ENCODE results near the gene PRKCE.
"Not testable (repeated sequence)": the region's sequence is repeated elsewhere in the genome, so short reads cannot be mapped to it uniquely, and the experiment has no call there.

The PRKCE gene

DNA sequence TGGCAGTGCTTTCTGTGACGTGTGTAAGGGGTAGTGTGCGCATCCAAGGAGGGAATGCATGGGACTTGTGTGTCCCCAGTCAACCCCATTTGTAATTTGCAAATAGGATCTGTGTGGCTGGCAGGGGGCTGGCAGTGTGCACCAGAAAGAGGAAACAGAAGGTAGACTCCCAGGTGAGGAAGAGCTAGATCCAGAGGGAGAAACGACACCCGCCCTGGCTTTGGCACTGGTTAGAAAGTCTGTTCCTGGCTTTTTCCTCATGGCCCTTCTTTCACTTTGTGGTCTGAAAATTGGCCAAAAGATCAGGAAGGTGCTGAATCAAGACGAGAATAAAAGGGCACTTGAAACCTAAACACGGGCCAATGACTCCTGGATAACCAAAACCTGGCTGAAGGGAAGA lies 33.3 kb downstream of the PRKCE start:
- WGBS, 2 experiments (ENCODE audit: insufficient coverage in 2 of 2), result 93 to 99% methylated on average over 5 of the region's 6 CpGs
- Histone ChIP-seq H3K4me3 (ENCODE audit: extremely low read depth, insufficient read depth, low read length, poor library complexity, severe bottlenecking) (no peak overlapping the region), H3K36me3 (ENCODE audit: control insufficient read depth, insufficient read depth, low read length) (no peaks in the 10 kb centered on the region), H3K9me3 (ENCODE audit: control insufficient read depth, low read length) (no peaks in the 10 kb centered on the region), H3K4me1 (ENCODE audit: control insufficient read depth, insufficient read depth, low read length, poor library complexity, severe bottlenecking) (peaks cover 21% of the 10 kb centered on the region), H3K27ac (ENCODE audit: low read depth, low read length, severe bottlenecking) (no peak overlapping the region)

- H3K27ac ChIP-seq (ENCODE audit: low read depth, low read length, severe bottlenecking), result no peak overlapping the region
- H3K4me3 ChIP-seq (ENCODE audit: extremely low read depth, insufficient read depth, low read length, poor library complexity, severe bottlenecking), result no peak overlapping the region
- H3K4me1 ChIP-seq (ENCODE audit: control insufficient read depth, insufficient read depth, low read length, poor library complexity, severe bottlenecking), result peaks cover 19% of the 10 kb centered on the region
- H3K36me3 ChIP-seq (ENCODE audit: control insufficient read depth, insufficient read depth, low read length), result no peaks in the 10 kb centered on the region
- WGBS, 2 experiments (ENCODE audit: insufficient coverage in 2 of 2), result 79 to 100% methylated on average over 3 of the region's 3 CpGs
- no peaks in the 10 kb centered on the region for H3K9me3 ChIP-seq (ENCODE audit: control insufficient read depth, low read length)
These were observed 33.8 kb downstream of the PRKCE start for GRCh38 chr2:45685260-45685659.

DNA sequence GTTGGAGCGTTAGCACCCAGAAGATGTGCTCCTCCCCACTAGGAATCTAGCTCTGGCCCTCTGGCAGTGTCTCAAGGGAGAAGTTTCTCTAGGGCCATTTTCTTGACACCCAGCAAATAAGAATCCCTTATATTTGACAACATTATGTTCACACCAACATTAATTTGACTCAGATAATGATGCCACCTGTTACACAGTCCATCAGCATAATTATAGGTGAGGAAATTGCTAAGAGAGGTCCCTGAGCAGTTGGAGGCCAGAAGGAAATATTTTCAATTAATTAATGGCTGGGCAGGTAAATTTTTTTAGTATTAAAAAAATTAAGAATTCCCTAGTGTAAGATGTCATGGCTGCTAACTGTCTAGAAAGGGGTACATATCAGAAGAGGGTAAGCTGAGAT lies 36.5 kb downstream of the PRKCE start:
- H3K4me1 ChIP-seq (ENCODE audit: control insufficient read depth, insufficient read depth, low read length, poor library complexity, severe bottlenecking), result peaks cover 8% of the 10 kb centered on the region
- H3K27ac ChIP-seq (ENCODE audit: low read depth, low read length, severe bottlenecking), result no peak overlapping the region
- no peaks in the 10 kb centered on the region for H3K36me3 ChIP-seq (ENCODE audit: control insufficient read depth, insufficient read depth, low read length)
- 86% methylated on average over 1 of the region's 1 CpG; no CpG with 5 or more reads in 1 of the 2 experiments for WGBS, 2 experiments (ENCODE audit: insufficient coverage in 2 of 2)
- no peak overlapping the region for H3K4me3 ChIP-seq (ENCODE audit: extremely low read depth, insufficient read depth, low read length, poor library complexity, severe bottlenecking)
- no peaks in the 10 kb centered on the region for H3K9me3 ChIP-seq (ENCODE audit: control insufficient read depth, low read length)

DNA sequence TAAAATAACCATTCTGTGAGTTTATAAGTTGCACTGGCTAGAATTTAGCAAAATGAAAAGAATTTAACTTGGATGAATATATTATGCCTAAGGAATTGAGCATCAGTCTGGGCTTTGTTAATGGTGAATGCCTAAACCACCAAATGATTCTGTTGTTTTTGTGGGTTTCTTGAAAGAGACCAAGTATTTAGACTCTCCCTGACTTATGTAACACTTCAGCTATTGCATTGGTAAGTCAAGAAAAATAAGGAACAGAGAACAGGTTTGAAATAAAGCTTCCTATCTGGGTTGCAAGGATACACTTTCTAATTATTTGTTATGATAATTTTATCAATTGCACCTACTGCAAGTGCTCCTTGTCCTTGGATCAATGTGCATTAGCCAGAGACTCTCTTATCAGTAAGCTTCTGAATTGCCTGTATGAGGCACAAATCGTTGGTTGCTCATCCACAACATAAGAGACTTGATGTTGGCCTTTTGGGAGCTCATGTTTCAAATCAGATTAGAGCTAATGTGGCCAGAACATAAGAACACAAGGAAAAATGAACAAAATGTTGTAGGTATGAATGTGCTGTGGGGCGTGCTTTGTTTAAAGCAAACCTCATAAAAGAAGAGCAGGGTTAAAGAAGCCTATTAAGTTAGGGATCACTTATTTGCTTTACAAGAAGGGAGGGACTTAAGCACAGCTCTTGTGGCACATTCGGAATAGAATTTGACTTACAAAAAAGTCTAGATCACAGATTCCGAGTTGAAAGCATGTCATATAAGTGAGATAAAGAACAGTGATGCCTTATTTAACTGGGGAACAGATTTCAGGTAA lies 37.2 kb downstream of the PRKCE start:
- H3K4me1 ChIP-seq (ENCODE audit: control insufficient read depth, insufficient read depth, low read length, poor library complexity, severe bottlenecking), result peaks cover 8% of the 10 kb centered on the region
- 90 to 93% methylated on average over 3 to 4 of the region's 4 CpGs for WGBS, 2 experiments (ENCODE audit: insufficient coverage in 2 of 2)
- no peaks in the 10 kb centered on the region for H3K9me3 ChIP-seq (ENCODE audit: control insufficient read depth, low read length)
- H3K36me3 ChIP-seq (ENCODE audit: control insufficient read depth, insufficient read depth, low read length), result no peaks in the 10 kb centered on the region
- H3K27ac ChIP-seq (ENCODE audit: low read depth, low read length, severe bottlenecking), result no peak overlapping the region
- no peak overlapping the region for H3K4me3 ChIP-seq (ENCODE audit: extremely low read depth, insufficient read depth, low read length, poor library complexity, severe bottlenecking)

GRCh38 chr2:45690231-45690630 lies 38.8 kb downstream of the PRKCE start:
- Histone ChIP-seq H3K9me3 (ENCODE audit: control insufficient read depth, low read length) (no peaks in the 10 kb centered on the region), H3K27ac (ENCODE audit: low read depth, low read length, severe bottlenecking) (no peak overlapping the region), H3K36me3 (ENCODE audit: control insufficient read depth, insufficient read depth, low read length) (no peaks in the 10 kb centered on the region), H3K4me1 (ENCODE audit: control insufficient read depth, insufficient read depth, low read length, poor library complexity, severe bottlenecking) (peaks cover 11% of the 10 kb centered on the region), H3K4me3 (ENCODE audit: extremely low read depth, insufficient read depth, low read length, poor library complexity, severe bottlenecking) (no peak overlapping the region)
- WGBS, 2 experiments (ENCODE audit: insufficient coverage in 2 of 2), result 67 to 100% methylated on average over 1 of the region's 2 CpGs

DNA sequence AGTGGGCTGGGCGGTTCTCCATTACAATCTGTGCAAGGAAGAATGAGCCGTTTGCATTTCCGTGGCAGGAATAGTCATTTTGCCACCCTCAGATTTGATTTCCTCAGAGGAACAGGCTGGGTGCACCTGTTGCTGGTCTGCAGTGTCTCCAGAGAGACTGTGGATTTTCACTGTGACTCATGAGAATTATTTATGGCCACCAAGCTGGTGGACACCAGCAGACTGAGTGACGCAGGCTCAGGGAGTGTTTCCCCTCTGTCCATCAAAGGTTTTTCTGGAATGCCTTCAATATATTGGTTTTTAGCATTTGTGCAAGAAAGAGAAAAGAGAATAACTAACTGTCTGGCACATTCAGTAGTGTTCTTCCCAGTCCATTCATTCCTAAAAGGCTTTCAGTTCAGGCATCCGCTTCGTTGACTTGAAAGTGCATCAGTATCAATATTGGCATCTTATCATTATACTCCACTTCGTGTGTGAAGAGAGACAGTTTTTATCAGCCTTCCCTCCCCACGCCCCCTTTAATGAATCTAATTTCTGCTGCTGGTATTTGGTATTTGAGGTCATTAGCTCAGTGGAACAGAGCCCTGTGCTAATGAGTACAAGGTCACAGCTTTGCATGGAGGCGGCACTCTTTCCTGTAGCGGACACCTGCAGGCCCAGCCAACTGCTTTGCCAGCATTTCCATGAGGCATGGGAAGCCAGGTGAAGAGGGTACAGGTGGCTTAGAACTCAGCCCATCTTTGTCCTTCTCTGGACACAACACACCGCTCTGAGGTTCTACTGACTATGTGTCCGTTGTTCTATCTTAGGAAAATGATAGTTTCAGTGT lies 39.9 kb downstream of the PRKCE start:
- Histone ChIP-seq H3K4me1 (ENCODE audit: control insufficient read depth, insufficient read depth, low read length, poor library complexity, severe bottlenecking) (peaks cover 14% of the 10 kb centered on the region), H3K36me3 (ENCODE audit: control insufficient read depth, insufficient read depth, low read length) (no peaks in the 10 kb centered on the region), H3K4me3 (ENCODE audit: extremely low read depth, insufficient read depth, low read length, poor library complexity, severe bottlenecking) (no peak overlapping the region), H3K9me3 (ENCODE audit: control insufficient read depth, low read length) (no peaks in the 10 kb centered on the region), H3K27ac (ENCODE audit: low read depth, low read length, severe bottlenecking) (no peak overlapping the region)
- 90 to 93% methylated on average over 5 to 8 of the region's 12 CpGs for WGBS, 2 experiments (ENCODE audit: insufficient coverage in 2 of 2)

DNA sequence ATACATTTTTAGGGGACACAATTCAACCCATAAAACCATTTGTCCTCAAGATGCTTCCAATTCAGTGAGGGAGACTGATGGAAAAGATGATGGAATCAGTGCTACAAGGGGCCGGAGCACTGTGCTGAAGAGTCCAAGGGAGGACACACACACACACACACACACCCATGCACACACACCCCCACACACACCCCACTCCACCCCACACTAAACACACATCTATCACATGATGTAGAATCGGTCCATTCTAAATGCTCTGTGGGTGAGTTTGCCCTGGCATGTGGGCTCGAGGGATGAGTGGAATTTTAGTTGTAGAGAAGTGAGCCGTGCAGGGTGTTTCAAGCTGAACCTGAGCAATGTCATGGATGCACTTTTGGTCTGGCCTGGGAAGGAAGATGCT lies 41.1 kb downstream of the PRKCE start:
- WGBS, 2 experiments (ENCODE audit: insufficient coverage in 2 of 2), result 92 to 100% methylated on average over 2 to 3 of the region's 4 CpGs
- no peak overlapping the region for H3K27ac ChIP-seq (ENCODE audit: low read depth, low read length, severe bottlenecking)
- no peaks in the 10 kb centered on the region for H3K9me3 ChIP-seq (ENCODE audit: control insufficient read depth, low read length)
- H3K4me1 ChIP-seq (ENCODE audit: control insufficient read depth, insufficient read depth, low read length, poor library complexity, severe bottlenecking), result peaks cover 25% of the 10 kb centered on the region
- no peaks in the 10 kb centered on the region for H3K36me3 ChIP-seq (ENCODE audit: control insufficient read depth, insufficient read depth, low read length)
- H3K4me3 ChIP-seq (ENCODE audit: extremely low read depth, insufficient read depth, low read length, poor library complexity, severe bottlenecking), result no peak overlapping the region

DNA sequence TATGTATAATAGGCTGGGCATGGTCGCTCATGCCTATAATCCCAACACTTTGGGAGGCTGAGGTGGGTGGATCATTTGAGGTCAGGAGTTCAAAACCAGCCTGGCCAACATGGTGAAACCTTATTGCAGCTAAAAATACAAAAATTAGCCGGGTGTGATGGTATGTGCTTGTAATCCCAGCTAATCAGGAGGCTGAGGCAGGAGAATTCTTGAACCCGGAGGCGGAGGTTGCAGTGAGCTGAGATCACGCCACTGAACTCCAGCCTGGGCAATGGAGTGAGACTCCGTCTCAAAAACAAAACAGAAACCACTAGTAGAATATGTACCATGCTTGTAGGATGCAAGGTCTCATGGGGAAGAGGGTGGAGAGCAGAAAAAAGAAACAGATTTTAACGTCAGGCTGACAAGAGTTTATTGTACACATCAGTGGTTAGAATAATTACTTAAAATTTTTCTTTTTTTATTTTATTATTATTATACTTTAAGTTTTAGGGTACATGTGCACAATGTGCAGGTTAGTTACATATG lies 44.1 kb downstream of the PRKCE start:
- not testable (repeated sequence) for H3K27ac ChIP-seq (ENCODE audit: low read depth, low read length, severe bottlenecking); H3K36me3 ChIP-seq (ENCODE audit: control insufficient read depth, insufficient read depth, low read length); H3K9me3 ChIP-seq (ENCODE audit: control insufficient read depth, low read length); H3K4me3 ChIP-seq (ENCODE audit: extremely low read depth, insufficient read depth, low read length, poor library complexity, severe bottlenecking)
- peaks cover 48% of the 10 kb centered on the region for H3K4me1 ChIP-seq (ENCODE audit: control insufficient read depth, insufficient read depth, low read length, poor library complexity, severe bottlenecking)
- WGBS, 2 experiments (ENCODE audit: insufficient coverage in 2 of 2), result 95 to 100% methylated on average over 1 to 3 of the region's 7 CpGs

- no peak overlapping the region for H3K27ac ChIP-seq (ENCODE audit: low read depth, low read length, severe bottlenecking)
- H3K4me1 ChIP-seq (ENCODE audit: control insufficient read depth, insufficient read depth, low read length, poor library complexity, severe bottlenecking), result peaks cover 46% of the 10 kb centered on the region
- 83 to 100% methylated on average over 1 of the region's 1 CpG for WGBS, 2 experiments (ENCODE audit: insufficient coverage in 2 of 2)
- peaks cover under 1% of the 10 kb centered on the region for H3K36me3 ChIP-seq (ENCODE audit: control insufficient read depth, insufficient read depth, low read length)
- H3K4me3 ChIP-seq (ENCODE audit: extremely low read depth, insufficient read depth, low read length, poor library complexity, severe bottlenecking), result no peak overlapping the region
- H3K9me3 ChIP-seq (ENCODE audit: control insufficient read depth, low read length), result no peaks in the 10 kb centered on the region
These were observed 45.2 kb downstream of the PRKCE start for GRCh38 chr2:45696708-45697107.

- H3K9me3 ChIP-seq (ENCODE audit: control insufficient read depth, low read length), result no peaks in the 10 kb centered on the region
These were observed 45.7 kb downstream of the PRKCE start for GRCh38 chr2:45697190-45697589.

More at GRCh38 chr2:45697190-45697589, 45.7 kb downstream of the PRKCE start:
- peaks cover 46% of the 10 kb centered on the region for H3K4me1 ChIP-seq (ENCODE audit: control insufficient read depth, insufficient read depth, low read length, poor library complexity, severe bottlenecking)
- WGBS, 2 experiments (ENCODE audit: insufficient coverage in 2 of 2), result 96 to 100% methylated on average over 3 to 5 of the region's 5 CpGs
- H3K27ac ChIP-seq (ENCODE audit: low read depth, low read length, severe bottlenecking), result no peak overlapping the region
- peaks cover 5% of the 10 kb centered on the region for H3K36me3 ChIP-seq (ENCODE audit: control insufficient read depth, insufficient read depth, low read length)
- no peak overlapping the region for H3K4me3 ChIP-seq (ENCODE audit: extremely low read depth, insufficient read depth, low read length, poor library complexity, severe bottlenecking)
